Measurements from ENCODE around the gene CGGBP1.

GRCh38 chr3:88075497-88075896, 16.7 kb upstream of the CGGBP1 start:
- no peak for TF ChIP-seq CTCF (IDR thresholded peaks at IDR 0.05; ENCODE audit: low read length)
- TF ChIP-seq EZH2 (IDR thresholded peaks at IDR 0.05; ENCODE audit: borderline replicate concordance, low read length) = no peak
